CD14-positive monocyte (primary cell): ENCODE results near the gene FIS1. TPM values are rescaled to one million over a fixed set of nuclear protein-coding genes. Genes with fewer than 3 reads are reported as not detected.

Experiments
- DNase-seq, 3 donors: peaks; one replicate each; pipeline ENCODE4 v3.0.0-alpha.2; 2011 to 2022
- H2AFZ ChIP-seq: 2 replicates; pipeline ENCODE4 v1.6.0; 2012; ENCODE audit warnings: mild to moderate bottlenecking, low read depth, low read length, inconsistent platforms; ENCODE audit not compliant: insufficient read depth, poor library complexity, severe bottlenecking
- H3K27ac ChIP-seq, 2 donors: 1 replicate in 1 of 2; 2 replicates in 1 of 2; pipeline ENCODE4 v1.5.1; 2012 to 2013; ENCODE audit warnings: low read length in 2 of 2, control low read depth in 1 of 2, inconsistent platforms in 1 of 2, low read depth in 1 of 2, mild to moderate bottlenecking in 1 of 2
- H3K27me3 ChIP-seq, 2 donors: one replicate each; pipeline versions ENCODE4 v1.6.0 to v1.6.1; 2011 to 2013; ENCODE audit warnings: low read length in 2 of 2; ENCODE audit not compliant: control insufficient read depth in 2 of 2, insufficient read depth in 2 of 2
- H3K36me3 ChIP-seq, 2 donors: replicated peaks in 1 of 2; 1 replicate in 1 of 2; 2 replicates in 1 of 2; pipeline versions ENCODE4 v1.5.1 to v1.6.1; 2012 to 2013; ENCODE audit warnings: low read length in 2 of 2, control low read depth in 1 of 2, inconsistent platforms in 1 of 2, mild to moderate bottlenecking in 1 of 2; ENCODE audit not compliant: insufficient read depth in 2 of 2, control insufficient read depth in 1 of 2
- H3K4me1 ChIP-seq, 2 donors: 1 replicate in 1 of 2; 2 replicates in 1 of 2; pipeline versions ENCODE4 v1.5.1 to v1.6.1; 2012 to 2013; ENCODE audit warnings: low read length in 2 of 2, control low read depth in 1 of 2, inconsistent platforms in 1 of 2, mild to moderate bottlenecking in 1 of 2, moderate library complexity in 1 of 2; ENCODE audit not compliant: insufficient read depth in 2 of 2, control insufficient read depth in 1 of 2
- H3K4me2 ChIP-seq: replicated peaks from 2 replicates; pipeline ENCODE3; 2012; ENCODE audit warnings: low read length, moderate library complexity, mild to moderate bottlenecking; ENCODE audit not compliant: poor library complexity, severe bottlenecking; ENCODE audit errors: extremely low read depth
- H3K4me3 ChIP-seq, 3 experiments: fragments of 200-600 bp in 1 of 3; sonication (generic) in 1 of 3; replicated peaks in 1 of 3; 1 replicate in 2 of 3; 2 replicates in 1 of 3; pipeline ENCODE4 v1.5.1; 2011 to 2013; ENCODE audit warnings: low read length in 3 of 3, mild to moderate bottlenecking in 3 of 3, control low read depth in 2 of 3, low read depth in 2 of 3, inconsistent platforms in 1 of 3, moderate library complexity in 1 of 3
- H3K79me2 ChIP-seq: 2 replicates; pipeline ENCODE4 v1.6.0; 2012; ENCODE audit warnings: mild to moderate bottlenecking, control low read depth, inconsistent platforms, low read length, moderate library complexity; ENCODE audit not compliant: insufficient read depth
- H3K9ac ChIP-seq: 2 replicates; pipeline ENCODE4 v1.6.0; 2017; ENCODE audit warnings: low read length, mild to moderate bottlenecking; ENCODE audit not compliant: insufficient read depth, poor library complexity, severe bottlenecking
- H3K9me3 ChIP-seq, 2 donors: replicated peaks in 1 of 2; 1 replicate in 1 of 2; 2 replicates in 1 of 2; pipeline versions ENCODE4 v1.5.1 to v1.6.1; 2012 to 2013; ENCODE audit warnings: low read length in 2 of 2, control low read depth in 1 of 2; ENCODE audit not compliant: control insufficient read depth in 1 of 2, insufficient read depth in 1 of 2
- H4K20me1 ChIP-seq: 2 replicates; pipeline ENCODE4 v1.6.0; 2012; ENCODE audit warnings: mild to moderate bottlenecking, low read length, control low read depth, moderate library complexity; ENCODE audit not compliant: insufficient read depth
- H3K27ac Mint-ChIP-seq, 7 donors: one replicate each; pipeline ENCODE4 v1.8.0; 2020; ENCODE audit warnings: mild to moderate bottlenecking in 7 of 7, mixed read lengths in 7 of 7, moderate library complexity in 6 of 7, inconsistent platforms in 2 of 7
- H3K27me3 Mint-ChIP-seq, 3 donors: one replicate each; pipeline ENCODE4 v1.8.0; 2021 to 2022; ENCODE audit warnings: low read depth in 3 of 3, mild to moderate bottlenecking in 3 of 3, mixed read lengths in 3 of 3, moderate library complexity in 3 of 3, inconsistent platforms in 1 of 3
- H3K36me3 Mint-ChIP-seq, 2 donors: one replicate each; pipeline ENCODE4 v1.8.0; 2020; ENCODE audit warnings: mixed read lengths in 2 of 2, inconsistent platforms in 1 of 2, mild to moderate bottlenecking in 1 of 2
- H3K4me1 Mint-ChIP-seq: one replicate; pipeline ENCODE4 v1.8.0; 2020; ENCODE audit warnings: mild to moderate bottlenecking, mixed read lengths
- H3K4me3 Mint-ChIP-seq, 2 donors: one replicate each; pipeline ENCODE4 v1.8.0; 2020; ENCODE audit warnings: mild to moderate bottlenecking in 2 of 2, mixed read lengths in 2 of 2, moderate library complexity in 1 of 2
- H3K9me3 Mint-ChIP-seq, 7 donors: one replicate each; pipeline ENCODE4 v1.8.0; 2020 to 2022; ENCODE audit warnings: mixed read lengths in 7 of 7, mild to moderate bottlenecking in 6 of 7, moderate library complexity in 6 of 7, inconsistent platforms in 2 of 7
- WGBS: methylation state at CpG from one replicate; pipeline ENCODE4 v1.1.5; 2013; ENCODE audit warnings: missing lambda C conversion rate; ENCODE audit not compliant: insufficient coverage; 5-methylcytosine and 5-hydroxymethylcytosine counted together
- intact Hi-C, 2 donors: fragments of 100-400 bp; cut with micrococcal nuclease; formaldehyde crosslinking; loops; one replicate each; pipeline versions ENCODE4 v1.15.0 to v1.15.1; 2023
- polyA plus RNA-seq, 3 donors: library from polyadenylated mRNA; depleted of rRNA in 1 of 3; unstranded in 2 of 3; stranded (reverse) in 1 of 3; fragments of 300-500 nt in 2 of 3; fragments of >200 nt in 1 of 3; fragmentation: Illumina TruSeq in 2 of 3; gene quantifications; 1 replicate in 2 of 3; 2 replicates in 1 of 3; pipeline ENCODE4 v1.2.3, GENCODE V29; 2012 to 2021
- TF ChIP-seq, protein P1 (sequence below): fragments of 200-600 bp; IDR thresholded peaks from one replicate; pipeline ENCODE4 v1.8.0; 2022; ENCODE audit warnings: antibody characterized with exemption, mild to moderate bottlenecking

Gene FIS1
- polyA plus RNA-seq, 3 donors: 152 to 198 (median 195) TPM

DNA sequence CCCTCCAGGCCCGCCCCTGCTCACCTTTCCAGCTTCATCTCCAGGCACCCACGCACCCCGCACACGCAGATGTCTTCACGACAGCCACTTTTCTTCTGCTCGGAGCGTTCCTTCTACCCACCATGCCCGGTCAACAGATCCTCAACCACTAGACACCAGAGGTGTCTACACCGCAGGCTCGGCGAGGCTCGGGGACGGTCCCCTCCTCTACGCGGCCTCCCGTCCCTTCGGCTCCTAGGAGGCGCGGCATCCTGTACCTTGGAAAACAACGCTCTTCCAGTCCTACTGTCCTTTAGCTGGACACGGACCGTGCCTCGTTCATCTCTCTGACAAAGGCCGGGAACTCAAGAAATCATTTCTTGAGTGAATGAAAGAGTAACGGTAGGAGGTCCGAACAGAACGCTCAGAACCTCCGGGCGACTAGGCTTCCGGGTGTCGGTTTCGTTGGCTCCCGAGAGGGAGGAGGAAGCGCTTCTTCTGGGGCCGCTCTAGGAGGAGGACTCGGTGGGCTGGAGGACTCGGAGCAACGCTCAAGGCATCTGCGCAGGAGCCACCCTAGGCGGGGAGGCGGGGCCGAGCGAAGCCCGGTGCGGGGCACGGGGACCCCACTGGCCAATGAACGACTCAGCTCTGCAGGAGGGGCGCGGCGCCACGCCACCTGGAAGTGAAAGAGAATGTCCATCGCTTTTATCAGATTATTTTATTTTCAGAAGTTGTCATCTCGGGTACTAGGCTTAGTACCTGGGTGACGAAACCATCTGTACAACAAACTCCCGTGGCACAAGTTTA lies 7.2 kb upstream of the FIS1 start:
- WGBS: 1% methylated on average over 47 of the region's 55 CpGs

GRCh38 chr7:101250324-101250723 lies 5.4 kb upstream of the FIS1 start:
- Histone ChIP-seq H2AFZ (no peak overlapping the region), H3K79me2 (peaks cover 61% of the 10 kb centered on the region), H3K9me3 (no peaks in the 10 kb centered on the region), H3K4me2 (no peak overlapping the region), H4K20me1 (peaks cover 43% of the 10 kb centered on the region), H3K4me1 (peaks cover 24 to 28% of the 10 kb centered on the region in 2 donors), H3K36me3 (peaks cover 5 to 23% of the 10 kb centered on the region in 2 donors), H3K27me3 (no peaks in the 10 kb centered on the region), H3K27ac (no peak overlapping the region), H3K4me3 (no peak overlapping the region), H3K9ac (no peak overlapping the region)
- peaks cover 0 to 9% (median 5%) of the 10 kb centered on the region in 3 donors for H3K27me3 Mint-ChIP-seq
- no peaks in the 10 kb centered on the region for H3K9me3 Mint-ChIP-seq
- peaks cover 28% of the 10 kb centered on the region for H3K4me1 Mint-ChIP-seq
- no peak for DNase-seq
- intact Hi-C loops: loop anchor here in 1 of 2 donors (10.0 kb wide), 1 partner anchor 166 kb away; the partner anchor contains the start of gene TRIM56
- peaks cover 18 to 30% of the 10 kb centered on the region in 2 donors for H3K36me3 Mint-ChIP-seq
- TF ChIP-seq, protein P1, sequence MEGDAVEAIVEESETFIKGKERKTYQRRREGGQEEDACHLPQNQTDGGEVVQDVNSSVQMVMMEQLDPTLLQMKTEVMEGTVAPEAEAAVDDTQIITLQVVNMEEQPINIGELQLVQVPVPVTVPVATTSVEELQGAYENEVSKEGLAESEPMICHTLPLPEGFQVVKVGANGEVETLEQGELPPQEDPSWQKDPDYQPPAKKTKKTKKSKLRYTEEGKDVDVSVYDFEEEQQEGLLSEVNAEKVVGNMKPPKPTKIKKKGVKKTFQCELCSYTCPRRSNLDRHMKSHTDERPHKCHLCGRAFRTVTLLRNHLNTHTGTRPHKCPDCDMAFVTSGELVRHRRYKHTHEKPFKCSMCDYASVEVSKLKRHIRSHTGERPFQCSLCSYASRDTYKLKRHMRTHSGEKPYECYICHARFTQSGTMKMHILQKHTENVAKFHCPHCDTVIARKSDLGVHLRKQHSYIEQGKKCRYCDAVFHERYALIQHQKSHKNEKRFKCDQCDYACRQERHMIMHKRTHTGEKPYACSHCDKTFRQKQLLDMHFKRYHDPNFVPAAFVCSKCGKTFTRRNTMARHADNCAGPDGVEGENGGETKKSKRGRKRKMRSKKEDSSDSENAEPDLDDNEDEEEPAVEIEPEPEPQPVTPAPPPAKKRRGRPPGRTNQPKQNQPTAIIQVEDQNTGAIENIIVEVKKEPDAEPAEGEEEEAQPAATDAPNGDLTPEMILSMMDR: no peak
- peak overlapping the region in 2 of 7 donors; percentile 3 to 15 for H3K27ac Mint-ChIP-seq
- peak overlapping the region in 1 of 2 donors; percentile 97 for H3K4me3 Mint-ChIP-seq
- 92% methylated on average over 2 of the region's 3 CpGs for WGBS

More for the DNA sequence above, 7.2 kb upstream of the FIS1 start:
- H3K27me3 Mint-ChIP-seq: peaks cover 0 to 10% (median 5%) of the 10 kb centered on the region in 3 donors
- H3K4me1 ChIP-seq: peaks cover 20 to 25% of the 10 kb centered on the region in 2 donors
- H3K4me3 ChIP-seq: peak overlapping the region; percentile 89 to 99 (median 95)
- intact Hi-C loops: loop anchor here in 1 of 2 donors (10.0 kb wide), 1 partner anchor 167 kb away; the partner anchor contains the start of gene TRIM56
- no peaks in the 10 kb centered on the region for H3K9me3 ChIP-seq
- peaks cover 36% of the 10 kb centered on the region for H4K20me1 ChIP-seq
- peak overlapping the region; percentile 86 for H3K9ac ChIP-seq
- H3K79me2 ChIP-seq: peaks cover 48% of the 10 kb centered on the region
- TF ChIP-seq, protein P1: no peak
- no peaks in the 10 kb centered on the region for H3K27me3 ChIP-seq
- peaks cover 13 to 27% of the 10 kb centered on the region in 2 donors for H3K36me3 Mint-ChIP-seq
- H3K4me3 Mint-ChIP-seq: peak overlapping the region; percentile 97 to 98
- peak overlapping the region; percentile 89 for H2AFZ ChIP-seq
- no peaks in the 10 kb centered on the region for H3K9me3 Mint-ChIP-seq
- DNase-seq: peak; percentile 96
- peak overlapping the region; percentile 82 to 92 for H3K27ac ChIP-seq
- H3K4me2 ChIP-seq: peak overlapping the region; percentile 78
- H3K4me1 Mint-ChIP-seq: peaks cover 26% of the 10 kb centered on the region
- peak overlapping the region; percentile 92 to 99 (median 96) for H3K27ac Mint-ChIP-seq
- H3K36me3 ChIP-seq: peaks cover 5 to 23% of the 10 kb centered on the region in 2 donors
